ENCODE data around the gene MPHOSPH8.
A peak's percentile ranks its signal among the peaks of the same experiment; 100 is the strongest.

Gene MPHOSPH8, protein sequence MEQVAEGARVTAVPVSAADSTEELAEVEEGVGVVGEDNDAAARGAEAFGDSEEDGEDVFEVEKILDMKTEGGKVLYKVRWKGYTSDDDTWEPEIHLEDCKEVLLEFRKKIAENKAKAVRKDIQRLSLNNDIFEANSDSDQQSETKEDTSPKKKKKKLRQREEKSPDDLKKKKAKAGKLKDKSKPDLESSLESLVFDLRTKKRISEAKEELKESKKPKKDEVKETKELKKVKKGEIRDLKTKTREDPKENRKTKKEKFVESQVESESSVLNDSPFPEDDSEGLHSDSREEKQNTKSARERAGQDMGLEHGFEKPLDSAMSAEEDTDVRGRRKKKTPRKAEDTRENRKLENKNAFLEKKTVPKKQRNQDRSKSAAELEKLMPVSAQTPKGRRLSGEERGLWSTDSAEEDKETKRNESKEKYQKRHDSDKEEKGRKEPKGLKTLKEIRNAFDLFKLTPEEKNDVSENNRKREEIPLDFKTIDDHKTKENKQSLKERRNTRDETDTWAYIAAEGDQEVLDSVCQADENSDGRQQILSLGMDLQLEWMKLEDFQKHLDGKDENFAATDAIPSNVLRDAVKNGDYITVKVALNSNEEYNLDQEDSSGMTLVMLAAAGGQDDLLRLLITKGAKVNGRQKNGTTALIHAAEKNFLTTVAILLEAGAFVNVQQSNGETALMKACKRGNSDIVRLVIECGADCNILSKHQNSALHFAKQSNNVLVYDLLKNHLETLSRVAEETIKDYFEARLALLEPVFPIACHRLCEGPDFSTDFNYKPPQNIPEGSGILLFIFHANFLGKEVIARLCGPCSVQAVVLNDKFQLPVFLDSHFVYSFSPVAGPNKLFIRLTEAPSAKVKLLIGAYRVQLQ

DNA sequence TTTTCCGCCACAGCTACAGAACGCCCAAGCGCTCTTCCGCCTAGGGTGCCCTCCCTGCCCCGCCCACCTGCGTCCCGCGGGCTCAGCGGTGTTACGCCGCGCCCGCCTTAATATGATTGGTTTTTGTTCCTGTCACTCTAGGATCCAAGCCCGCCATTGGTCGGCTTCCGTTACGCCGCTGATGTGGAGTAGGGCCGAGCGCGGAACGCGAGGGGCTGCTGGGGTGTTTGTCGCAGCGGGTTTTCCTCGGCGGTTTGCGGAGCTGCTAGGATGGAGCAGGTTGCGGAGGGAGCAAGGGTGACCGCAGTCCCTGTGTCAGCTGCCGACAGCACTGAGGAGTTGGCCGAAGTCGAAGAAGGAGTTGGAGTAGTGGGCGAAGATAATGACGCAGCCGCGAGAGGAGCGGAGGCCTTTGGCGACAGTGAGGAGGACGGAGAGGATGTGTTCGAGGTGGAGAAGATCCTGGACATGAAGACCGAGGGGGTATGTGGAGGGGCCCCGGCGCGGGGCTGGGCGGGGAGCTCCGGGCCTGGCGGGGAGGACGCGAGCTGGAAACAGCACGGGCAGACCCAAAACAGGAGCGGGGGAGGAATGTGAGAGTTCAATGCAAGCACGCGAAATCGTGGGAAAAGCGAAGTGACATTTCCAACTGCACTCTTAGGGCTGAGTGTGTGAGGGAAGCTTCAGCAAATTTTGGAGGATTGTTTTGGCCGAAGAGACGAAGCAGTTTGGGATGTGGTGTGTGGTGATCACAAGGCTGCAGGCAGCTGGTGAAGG is at the start of gene MPHOSPH8:
TSS of gene MPHOSPH8 (plus strand) at position 181 of the 777 bp plus-strand sequence. CDS start at position 271, 90 bp downstream.
- DNase-seq (ENCODE audit: low read depth in 2 of 2): peak; percentile 84 to 88

- DNase-seq (ENCODE audit: low read depth in 2 of 2): peak; percentile 41 to 53
These were observed 46.4 kb upstream of the MPHOSPH8 start for GRCh38 chr13:19586904-19587634.

- DNase-seq (ENCODE audit: low read depth in 2 of 2): no peak
These were observed 45.7 kb upstream of the MPHOSPH8 start for GRCh38 chr13:19587635-19588300.

GRCh38 chr13:19589312-19589711 is 44.1 kb upstream of the MPHOSPH8 start:
- no peak for DNase-seq (ENCODE audit: low read depth in 2 of 2)

DNA sequence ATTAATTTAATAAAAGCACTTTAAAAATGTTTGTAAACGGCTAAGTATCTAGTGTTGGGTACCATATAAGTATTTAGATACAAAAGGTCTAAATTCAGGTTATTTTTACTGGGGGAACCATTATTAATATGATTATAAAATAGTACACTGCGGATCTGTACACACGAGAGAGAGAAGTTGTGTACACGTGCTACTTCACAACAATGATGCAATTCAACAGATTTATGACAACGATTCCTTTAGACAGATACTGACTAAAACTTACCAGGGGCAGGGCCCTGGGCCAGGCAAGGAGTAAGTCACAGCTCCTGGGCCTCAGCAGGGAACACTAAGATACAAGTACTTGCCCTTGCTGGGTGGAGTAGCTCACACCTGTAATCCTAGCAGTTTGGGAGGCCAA is 43.0 kb upstream of the MPHOSPH8 start:
- no peak for DNase-seq (ENCODE audit: low read depth in 2 of 2)

DNA sequence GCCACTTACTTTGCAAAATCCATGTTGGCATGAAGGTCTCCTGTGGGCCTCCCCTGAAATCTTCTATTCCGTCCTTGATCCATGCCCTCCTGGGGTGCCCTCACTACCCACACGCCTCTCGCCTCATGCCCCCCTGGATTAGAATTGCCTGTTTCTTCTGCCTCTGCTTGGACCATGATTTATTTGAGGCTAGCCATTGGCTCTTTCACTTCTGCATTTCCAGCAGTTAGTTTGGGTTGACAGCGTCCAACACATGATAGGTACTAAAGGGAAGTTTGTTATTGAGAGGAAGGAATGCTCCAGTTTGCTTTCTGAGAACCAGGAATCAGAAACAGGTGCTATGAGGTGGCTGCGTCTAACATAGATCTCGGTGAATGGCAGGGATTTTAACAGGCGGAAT is 41.6 kb upstream of the MPHOSPH8 start:
- no peak for DNase-seq (ENCODE audit: low read depth in 2 of 2)

GRCh38 chr13:19592657-19593180 is 40.7 kb upstream of the MPHOSPH8 start:
- no peak for DNase-seq (ENCODE audit: low read depth in 2 of 2)

- no peak for DNase-seq (ENCODE audit: low read depth in 2 of 2)
These were observed 37.4 kb upstream of the MPHOSPH8 start for GRCh38 chr13:19596086-19596485.

DNA sequence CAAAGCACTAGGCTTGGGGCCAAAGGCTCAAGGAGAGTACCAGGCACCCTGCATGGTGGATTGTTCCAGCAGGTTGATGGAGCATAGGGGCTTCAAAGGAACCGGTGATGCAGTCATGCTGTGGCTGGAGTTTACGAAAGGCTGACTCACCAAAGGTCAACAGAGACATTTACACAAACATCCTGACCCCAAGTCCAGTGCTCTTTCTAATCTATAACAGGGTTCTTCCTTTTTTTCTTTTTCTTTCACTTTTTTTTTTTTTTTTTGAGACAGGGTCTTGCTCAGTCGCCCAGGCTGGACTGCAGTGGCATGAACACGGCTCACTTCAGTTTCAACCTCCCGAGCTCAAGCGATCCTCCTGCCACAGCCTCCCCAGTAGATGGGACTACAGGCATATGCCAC is 36.5 kb upstream of the MPHOSPH8 start:
- no peak for DNase-seq (ENCODE audit: low read depth in 2 of 2)

DNA sequence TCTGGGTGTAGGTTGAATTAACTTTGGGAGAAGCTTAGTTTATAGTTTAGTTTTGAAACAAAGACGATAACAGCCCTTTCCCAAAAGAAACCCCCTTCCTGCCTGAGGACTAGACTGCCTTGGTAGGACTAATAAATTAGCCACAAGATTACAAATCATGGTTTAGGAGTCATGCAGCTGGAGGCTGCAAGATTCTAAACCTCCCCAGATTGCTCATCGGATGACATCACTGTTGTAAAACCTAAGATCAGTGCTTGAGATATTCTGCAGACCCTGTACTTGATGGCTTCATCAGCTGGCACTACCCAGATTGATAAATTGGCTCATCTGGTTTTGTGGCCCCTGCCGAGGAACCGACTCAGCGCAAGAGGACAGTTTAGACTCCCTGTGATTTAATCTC is 35.9 kb upstream of the MPHOSPH8 start:
- DNase-seq (ENCODE audit: low read depth in 2 of 2): no peak

DNA sequence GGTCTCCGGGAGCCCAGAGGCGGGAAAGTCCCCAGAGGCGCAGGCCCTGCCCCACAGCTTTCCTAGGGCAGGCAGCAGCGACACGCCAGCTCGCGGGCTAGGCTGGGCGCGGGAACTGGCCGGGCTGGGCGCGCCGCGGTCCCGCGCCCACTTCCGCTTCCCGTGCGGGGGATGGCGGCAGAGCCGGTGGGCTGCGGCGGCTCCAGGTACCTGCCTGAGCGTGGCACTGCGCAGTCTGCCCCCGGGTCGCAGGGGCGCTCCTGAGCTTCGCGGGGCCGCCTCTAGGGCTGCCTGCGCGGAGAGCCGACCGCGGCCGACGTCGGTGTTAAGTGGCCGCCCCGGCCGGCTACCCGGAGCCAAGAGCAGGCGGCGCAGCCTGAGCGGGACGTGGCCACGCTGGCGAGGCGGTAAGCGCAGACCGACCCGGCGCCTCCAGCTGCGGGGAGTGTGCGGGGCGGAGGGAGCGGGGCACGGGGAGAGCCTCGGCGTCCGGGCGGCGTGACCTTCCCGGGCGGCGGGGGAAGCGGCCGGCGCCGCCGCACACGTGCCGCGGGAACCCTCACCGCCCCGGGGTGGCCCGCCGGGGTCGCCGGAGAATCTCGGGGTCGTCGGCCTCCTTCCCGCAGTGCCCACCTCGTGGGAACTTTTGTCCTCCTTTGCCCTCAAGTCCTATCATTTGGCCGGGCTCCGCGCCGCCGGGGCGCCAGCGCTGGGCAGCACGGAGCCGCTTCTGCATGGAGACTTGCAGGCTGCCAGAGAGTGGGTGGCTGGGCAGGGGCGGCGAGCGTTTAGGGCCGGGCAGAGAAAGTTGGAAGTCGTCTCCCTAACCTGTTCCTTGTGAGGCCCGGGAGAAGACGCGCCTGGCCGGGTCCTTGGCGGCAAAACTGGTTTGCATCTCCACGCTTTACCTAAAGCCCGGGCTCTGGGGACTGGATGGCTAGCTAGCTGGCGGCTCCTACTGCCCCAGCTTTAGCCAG is 31.4 kb upstream of the MPHOSPH8 start:
- DNase-seq (ENCODE audit: low read depth in 2 of 2): no peak

DNA sequence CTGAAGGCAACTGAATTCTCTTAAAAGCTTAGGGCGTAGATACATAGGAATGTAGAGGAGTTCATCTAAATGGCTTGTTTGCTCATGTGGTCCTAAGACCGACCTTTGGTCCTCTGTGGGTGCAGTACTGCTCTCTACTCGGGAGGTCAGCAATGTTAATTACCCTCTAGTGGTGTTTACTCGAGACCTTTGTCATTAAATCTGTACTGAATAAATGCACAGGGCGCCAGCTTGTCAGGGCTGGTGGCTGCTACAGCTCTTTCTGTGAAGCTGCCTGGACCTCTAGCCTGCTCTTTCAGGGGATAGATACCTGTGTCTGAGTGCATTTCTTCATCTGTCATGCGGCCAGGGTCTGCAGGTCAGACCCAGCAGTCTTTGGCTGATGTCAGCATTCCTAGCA is 29.2 kb upstream of the MPHOSPH8 start:
- no peak for DNase-seq (ENCODE audit: low read depth in 2 of 2)

DNA sequence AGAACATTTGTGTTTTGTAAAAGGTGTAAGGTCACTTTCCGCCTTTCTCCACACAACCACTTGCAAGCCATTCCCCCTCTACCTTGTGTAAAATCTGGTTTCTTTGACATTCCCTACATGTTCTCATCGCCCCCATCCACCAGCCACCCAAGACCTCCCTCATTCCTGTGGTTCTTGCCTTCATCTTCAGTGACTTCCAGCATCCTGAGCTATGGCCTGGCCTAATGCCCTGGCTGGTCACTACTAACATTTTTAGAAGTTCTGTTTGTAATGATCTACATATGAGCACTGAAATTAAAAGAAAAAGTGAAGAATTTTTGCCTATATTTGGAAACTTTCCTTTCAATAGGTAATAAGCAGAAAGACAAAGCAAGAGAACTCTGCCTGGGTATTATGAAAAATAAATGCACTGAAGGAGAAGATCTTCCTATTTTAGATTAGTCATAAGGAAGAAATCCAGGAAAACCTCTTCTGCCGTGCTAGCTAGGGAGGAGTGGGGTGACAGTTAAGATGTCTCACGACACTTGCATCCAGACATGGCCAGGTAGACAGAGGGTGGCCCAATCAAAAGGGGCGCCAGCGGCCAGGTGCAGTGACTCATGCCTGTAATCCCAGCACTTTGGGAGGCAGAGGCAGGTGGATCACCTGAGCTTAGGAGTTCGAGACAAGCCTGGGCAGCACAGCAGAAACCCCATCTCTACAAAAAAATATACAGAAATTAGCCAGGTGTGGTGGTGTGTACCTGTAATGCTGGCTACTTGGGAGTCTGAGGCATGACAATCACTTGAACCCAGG is 28.1 kb upstream of the MPHOSPH8 start:
- DNase-seq (ENCODE audit: low read depth in 2 of 2): no peak

DNA sequence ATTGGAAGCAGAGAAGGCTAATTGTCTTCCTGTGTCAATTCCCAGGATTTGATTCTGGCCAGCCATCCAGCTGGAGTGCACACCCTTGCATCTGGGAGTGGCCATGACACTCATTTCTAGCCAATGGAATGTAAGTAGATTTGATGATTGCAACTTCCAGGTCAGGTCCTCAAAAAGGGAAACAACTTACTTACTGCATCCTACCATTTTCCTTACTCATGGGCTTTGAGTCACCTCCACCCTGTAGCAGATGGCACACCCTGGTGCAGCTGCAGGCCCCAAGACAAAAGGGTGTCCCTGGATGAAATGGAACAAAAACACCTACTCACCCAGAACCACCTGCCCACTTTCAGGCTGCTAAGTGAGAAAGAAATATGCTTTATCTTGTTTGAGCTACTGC is 27.3 kb upstream of the MPHOSPH8 start:
- no peak for DNase-seq (ENCODE audit: low read depth in 2 of 2)

GRCh38 chr13:19606737-19607136 is 26.7 kb upstream of the MPHOSPH8 start:
- no peak for DNase-seq (ENCODE audit: low read depth in 2 of 2)

- DNase-seq (ENCODE audit: low read depth in 2 of 2): no peak
These were observed 25.9 kb upstream of the MPHOSPH8 start for GRCh38 chr13:19607523-19608078.

GRCh38 chr13:19618977-19619376 is 14.5 kb upstream of the MPHOSPH8 start:
- no peak for DNase-seq (ENCODE audit: low read depth in 2 of 2)

DNA sequence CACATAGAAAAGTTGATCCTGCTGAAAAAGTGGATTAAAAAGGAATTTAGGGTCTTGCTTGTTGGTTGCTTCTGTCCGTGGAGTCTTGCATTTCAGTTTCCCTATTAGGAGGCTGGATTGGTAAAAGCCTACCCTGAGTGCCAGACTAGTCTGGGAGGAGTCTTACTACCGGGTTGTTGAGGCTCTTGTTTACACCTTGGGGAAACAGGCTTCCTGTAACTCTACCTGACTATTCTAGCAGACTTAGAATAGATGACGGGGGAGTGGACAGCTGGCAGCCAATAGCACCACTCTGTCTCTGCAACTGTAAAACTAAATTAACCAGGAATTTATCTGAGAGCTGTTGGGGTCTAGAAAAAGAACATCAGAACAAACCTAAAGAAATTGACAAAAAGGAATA is 11.3 kb upstream of the MPHOSPH8 start:
- no peak for DNase-seq (ENCODE audit: low read depth in 2 of 2)
